Amniotic stem cell (primary cell): ENCODE results near the gene TRIM66.

Experiments
- DNase-seq: peaks from one replicate; lab custom pipeline; 2025; lab: John Stamatoyannopoulos, UW

TRIM66 gene

GRCh38 chr11:8654503-8654902, 28.0 kb downstream of the TRIM66 start:
- no peak for DNase-seq

- DNase-seq, result peak; percentile 81
Measured at GRCh38 chr11:8652140-8652539, 30.3 kb downstream of the TRIM66 start.

GRCh38 chr11:8650401-8650990, 32.0 kb downstream of the TRIM66 start:
- no peak for DNase-seq

GRCh38 chr11:8649361-8649760, 33.1 kb downstream of the TRIM66 start:
- DNase-seq, result peak; percentile 10

- DNase-seq, result no peak
Measured at GRCh38 chr11:8646873-8647272, 35.6 kb downstream of the TRIM66 start.

- no peak for DNase-seq
Measured at GRCh38 chr11:8642196-8642841, 40.1 kb downstream of the TRIM66 start.

GRCh38 chr11:8641332-8641731, 41.1 kb downstream of the TRIM66 start:
- DNase-seq, result no peak

- no peak for DNase-seq
Measured at GRCh38 chr11:8640267-8640906, 42.1 kb downstream of the TRIM66 start.

GRCh38 chr11:8639655-8640054, 42.8 kb downstream of the TRIM66 start:
- DNase-seq, result no peak

- DNase-seq, result no peak
Measured at GRCh38 chr11:8638300-8638699, 44.2 kb downstream of the TRIM66 start.

GRCh38 chr11:8636127-8636526, 46.3 kb downstream of the TRIM66 start:
- DNase-seq, result no peak

- DNase-seq, result no peak
Measured at GRCh38 chr11:8634498-8634897, 48.0 kb downstream of the TRIM66 start.

GRCh38 chr11:8631395-8632118, 50.9 kb downstream of the TRIM66 start:
- peak; percentile 52 for DNase-seq

- DNase-seq, result no peak
Measured at GRCh38 chr11:8624698-8625097, 57.8 kb downstream of the TRIM66 start.

- no peak for DNase-seq
Measured at GRCh38 chr11:8621147-8621546, 61.3 kb downstream of the TRIM66 start.

- DNase-seq, result no peak
Measured at GRCh38 chr11:8617063-8617462, 65.4 kb downstream of the TRIM66 start.

- DNase-seq, result no peak
Measured at GRCh38 chr11:8615291-8616032, 67.0 kb downstream of the TRIM66 start.

GRCh38 chr11:8614497-8614896, 68.0 kb downstream of the TRIM66 start:
- no peak for DNase-seq

GRCh38 chr11:8613036-8613435, 69.4 kb downstream of the TRIM66 start:
- no peak for DNase-seq

- no peak for DNase-seq
Measured at GRCh38 chr11:8612522-8612921, 69.9 kb downstream of the TRIM66 start.

- DNase-seq, result no peak
Measured at GRCh38 chr11:8610532-8611116, 71.8 kb downstream of the TRIM66 start.

GRCh38 chr11:8608652-8609051, 73.8 kb downstream of the TRIM66 start:
- no peak for DNase-seq
